T-helper 2 cell (primary cell): ENCODE data around the gene JAM2.
"Not testable (repeated sequence)": the region's sequence is repeated elsewhere in the genome, so short reads cannot be mapped to it uniquely, and the experiment has no call there.

Experiments
- DNase-seq, 5 experiments: peaks; one replicate each; pipeline versions ENCODE4 v3.0.0 to v3.0.0-alpha.2; 2012 to 2022

JAM2 gene

GRCh38 chr21:25647647-25648046, 8.6 kb downstream of the JAM2 start:
- no peak for DNase-seq

GRCh38 chr21:25649146-25649545, 10.1 kb downstream of the JAM2 start:
- no peak for DNase-seq

GRCh38 chr21:25656412-25656811, 17.4 kb downstream of the JAM2 start:
- DNase-seq, result no peak

- DNase-seq, result no peak
These were observed 18.1 kb downstream of the JAM2 start for GRCh38 chr21:25657140-25657539.

GRCh38 chr21:25658427-25659035, 19.5 kb downstream of the JAM2 start:
- DNase-seq, result no peak

- no peak for DNase-seq
These were observed 21.2 kb downstream of the JAM2 start for GRCh38 chr21:25660233-25660632.

DNA sequence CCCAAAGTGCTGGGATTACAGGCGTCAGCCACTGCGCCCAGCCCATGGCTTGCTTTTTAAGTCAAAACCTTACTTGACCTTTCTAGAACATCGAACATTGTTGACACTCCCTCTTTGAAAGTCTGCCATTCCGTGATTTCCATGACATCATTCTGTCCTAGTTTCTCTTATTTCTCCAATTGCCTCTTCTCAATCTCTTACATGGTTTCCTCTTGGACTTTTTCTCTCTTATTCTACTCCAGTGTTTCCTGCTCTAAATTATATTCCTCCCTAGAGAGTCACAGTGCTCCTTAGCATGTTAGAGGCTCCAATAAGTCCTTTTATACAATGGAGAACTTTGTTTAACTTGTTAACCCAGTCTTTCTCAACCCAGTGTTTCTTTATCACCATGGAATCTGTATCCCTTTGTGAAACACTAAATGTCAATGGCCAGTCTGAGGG, 25.5 kb downstream of the JAM2 start:
- no peak for DNase-seq

DNA sequence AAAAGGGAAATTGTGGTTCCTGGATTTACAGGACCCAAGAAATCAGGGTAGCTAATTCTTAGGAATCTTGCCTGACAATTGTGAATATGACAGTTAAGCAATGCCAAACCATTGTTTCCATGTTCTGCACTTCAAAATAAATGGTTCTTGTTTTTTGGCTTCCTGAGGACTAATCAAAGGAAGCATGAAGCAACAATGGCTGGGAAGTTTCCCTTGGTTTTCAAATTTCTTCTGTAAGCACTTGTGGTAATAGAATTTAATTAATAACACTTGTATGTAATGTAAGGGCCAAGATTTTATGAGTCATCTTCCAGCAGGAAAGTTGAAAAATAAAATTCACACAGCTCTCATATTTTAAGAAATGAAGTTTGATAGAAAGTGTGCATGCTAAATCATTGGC, 31.7 kb downstream of the JAM2 start:
- no peak for DNase-seq

- DNase-seq, result no peak
These were observed 37.4 kb downstream of the JAM2 start for GRCh38 chr21:25676451-25676850.

DNA sequence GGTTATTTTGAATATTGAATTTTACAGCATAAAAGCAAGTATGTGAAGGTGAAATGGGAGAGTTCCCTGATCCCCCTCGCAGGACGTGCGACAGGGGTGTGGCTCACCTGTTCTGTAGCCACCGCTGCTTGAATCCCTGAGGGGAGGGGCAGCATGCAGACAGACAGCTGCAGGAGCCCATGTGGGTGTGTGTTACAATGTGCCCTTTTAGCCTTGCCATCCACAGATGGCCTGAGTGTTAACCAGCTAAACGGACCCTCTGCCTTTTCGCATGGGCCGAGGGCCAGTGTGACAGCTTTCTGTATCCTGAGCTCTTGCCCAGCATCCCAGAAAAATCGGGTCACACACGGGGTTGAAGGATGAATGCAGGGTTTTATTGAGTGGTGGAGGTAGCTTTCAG, 43.3 kb downstream of the JAM2 start:
- DNase-seq, result no peak

DNA sequence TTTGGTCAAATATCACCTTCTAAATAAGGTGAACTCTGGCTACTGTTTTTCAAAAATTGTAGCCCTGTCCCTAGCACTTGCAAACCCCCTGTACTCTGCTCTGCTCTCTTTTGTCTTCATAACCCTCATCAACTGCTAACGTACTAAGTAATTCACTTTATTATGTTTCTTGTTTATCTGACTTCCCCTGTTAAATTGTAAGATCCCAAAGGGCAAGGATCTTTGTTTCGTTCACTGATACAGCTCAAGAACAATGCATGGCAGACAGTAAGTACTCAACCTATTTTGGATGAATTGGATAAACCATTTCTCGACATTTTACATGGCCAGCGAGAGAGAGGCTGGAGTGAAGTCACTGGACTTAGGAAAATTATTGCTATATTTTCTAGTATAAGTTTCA, 48.7 kb downstream of the JAM2 start:
- no peak for DNase-seq

DNA sequence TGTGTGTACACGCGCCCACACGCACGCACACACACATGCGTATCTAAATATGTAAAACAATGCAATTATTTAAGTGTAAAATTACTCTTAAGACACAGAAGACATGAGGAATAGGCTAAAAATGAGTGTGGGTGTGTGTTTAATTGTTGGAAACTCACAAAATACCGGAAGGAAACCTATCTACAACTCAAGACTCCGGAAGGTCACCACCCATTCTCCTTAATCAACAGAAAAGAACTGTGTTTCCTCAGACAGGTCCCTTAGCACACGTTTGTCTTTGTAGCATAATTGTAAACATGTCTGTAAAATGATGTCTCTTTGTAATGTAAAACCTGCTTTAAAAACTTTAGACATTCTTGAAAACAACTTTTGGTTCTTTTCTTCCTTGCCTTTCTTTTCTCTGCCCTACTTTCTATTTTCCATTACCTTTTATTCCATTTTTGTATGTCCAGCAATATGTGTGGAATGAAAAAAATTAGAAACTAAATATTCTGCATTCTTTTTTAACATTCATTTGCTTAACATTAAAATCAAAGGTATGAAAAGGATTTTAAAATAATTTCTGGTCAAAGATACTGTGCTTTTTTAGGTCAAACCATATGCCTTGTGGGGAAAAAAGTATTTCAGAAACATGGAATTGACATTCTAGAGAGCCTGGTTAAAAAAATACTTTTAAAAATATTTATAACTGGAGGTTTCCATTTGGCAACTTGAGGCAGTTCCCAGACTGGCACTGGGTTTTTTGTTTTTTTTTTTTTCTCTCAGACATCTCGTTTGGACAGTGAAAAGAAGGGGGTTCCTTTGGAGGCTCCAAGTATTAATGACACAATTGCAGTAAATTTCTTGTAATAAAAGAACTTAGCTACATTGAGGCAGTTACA, 49.5 kb downstream of the JAM2 start:
- no peak for DNase-seq

- no peak for DNase-seq
These were observed 50.2 kb downstream of the JAM2 start for GRCh38 chr21:25689226-25689625.

- no peak for DNase-seq
These were observed 52.9 kb downstream of the JAM2 start for GRCh38 chr21:25691976-25692375.

GRCh38 chr21:25695461-25695860, 56.4 kb downstream of the JAM2 start:
- not testable (repeated sequence) for DNase-seq

DNA sequence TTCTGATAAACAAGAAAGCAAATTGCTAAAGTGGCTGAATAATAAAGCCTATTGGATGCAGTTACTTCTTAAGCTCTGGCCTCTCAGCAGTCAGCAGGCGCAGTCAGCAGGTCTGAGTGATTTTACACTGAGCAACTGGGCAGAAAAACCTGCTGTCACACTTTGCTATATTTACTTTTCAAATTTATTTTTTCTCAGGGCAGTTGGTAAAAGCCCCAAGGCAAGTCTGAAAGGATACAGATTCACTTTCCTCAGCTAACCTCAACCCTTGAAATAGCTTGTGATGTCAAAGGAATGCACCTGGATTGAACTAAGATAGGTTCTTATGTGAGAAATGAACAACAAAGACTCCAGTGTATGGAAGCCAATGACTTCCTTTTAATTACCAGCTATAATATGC, 61.7 kb downstream of the JAM2 start:
- no peak for DNase-seq

- no peak for DNase-seq
These were observed 62.5 kb downstream of the JAM2 start for GRCh38 chr21:25701529-25701928.

DNA sequence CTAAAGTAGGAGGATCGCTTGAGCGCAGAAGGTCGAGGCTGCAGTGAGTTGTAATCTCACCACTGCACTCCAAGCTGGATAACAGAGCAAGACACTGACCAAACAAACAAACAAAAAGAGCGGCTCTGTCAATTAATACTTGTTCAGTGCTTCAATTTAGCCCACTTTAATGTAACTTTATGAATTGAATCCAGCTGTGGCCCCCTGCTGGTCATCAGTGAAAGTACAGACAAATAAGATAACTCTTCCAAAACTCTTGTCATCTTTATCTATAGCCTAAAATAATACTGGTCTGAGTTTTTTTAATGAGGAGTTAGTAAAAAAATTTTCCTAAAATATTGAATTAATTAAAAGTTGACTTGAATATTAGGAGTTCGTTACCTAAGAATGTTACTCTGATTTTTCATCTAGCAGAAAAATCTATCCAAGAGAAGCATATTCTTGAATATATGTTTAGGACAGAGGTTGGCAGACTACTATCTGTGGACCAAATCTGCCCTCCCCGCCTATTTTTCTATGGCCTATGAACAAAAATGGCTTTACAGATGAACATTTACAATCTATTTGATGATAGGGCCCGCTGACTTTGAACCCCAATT, 69.5 kb downstream of the JAM2 start:
- DNase-seq, result peak in 4 of 5 experiments; percentile 5 to 51 (median 20)

GRCh38 chr21:25709684-25710265, 70.7 kb downstream of the JAM2 start:
- DNase-seq, result peak in 1 of 5 experiments; percentile 5

GRCh38 chr21:25710550-25710949, 71.5 kb downstream of the JAM2 start:
- DNase-seq, result no peak

- DNase-seq, result not testable (repeated sequence)
These were observed 75.0 kb downstream of the JAM2 start for GRCh38 chr21:25714066-25714465.

DNA sequence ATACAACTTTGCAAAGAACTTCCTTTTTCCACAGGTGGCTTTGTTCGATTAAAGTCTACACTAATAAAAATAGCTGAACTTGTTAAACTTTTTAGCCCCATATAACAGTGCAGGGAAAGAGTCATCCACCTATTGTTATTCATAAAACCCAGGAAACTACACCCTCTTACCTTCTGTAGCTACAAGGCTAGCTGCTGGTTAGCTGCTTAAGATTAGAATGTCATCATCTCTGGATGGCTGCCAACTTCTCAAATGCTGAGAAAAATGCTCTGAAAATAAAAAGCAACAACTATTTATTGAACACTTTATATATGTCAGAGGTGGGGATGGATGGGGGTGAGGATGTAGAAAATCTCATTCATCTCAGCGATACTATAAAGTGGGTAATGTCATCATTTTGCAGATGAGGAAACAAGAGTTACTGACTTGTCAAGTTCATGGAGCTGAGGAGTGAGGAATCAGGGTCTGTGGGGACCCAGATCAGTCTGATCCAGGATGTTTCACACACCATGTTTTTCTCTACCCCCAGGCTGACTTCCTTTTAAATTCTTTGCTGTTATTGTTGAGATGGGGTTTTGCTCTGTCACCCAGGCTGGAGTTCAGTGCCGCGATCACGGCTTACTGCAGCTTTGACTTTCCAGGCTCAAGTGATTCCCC, 78.6 kb downstream of the JAM2 start:
- DNase-seq, result no peak

DNA sequence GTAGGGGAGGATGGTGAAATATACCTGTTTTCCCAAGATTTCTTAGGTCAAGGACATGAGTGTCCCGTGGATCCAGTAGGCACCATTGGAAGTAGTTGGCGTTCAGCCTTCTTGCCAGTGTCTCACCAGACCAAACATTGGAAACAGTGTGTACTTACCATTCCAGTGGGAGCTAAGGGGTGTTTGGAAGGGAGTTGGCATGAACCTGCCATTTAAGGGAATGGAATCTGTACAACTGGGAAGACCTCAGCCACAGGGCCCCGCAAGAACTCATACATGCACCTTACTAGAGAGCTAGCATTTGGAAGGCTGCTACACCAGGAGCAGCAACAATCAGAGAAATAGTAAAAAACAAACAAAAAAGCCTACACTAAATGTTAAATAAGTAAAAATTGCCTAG, 82.9 kb downstream of the JAM2 start:
- DNase-seq, result no peak
